Mesenchymal stem cell (in vitro differentiated cells and primary cell): Measurements from ENCODE around the gene NOTCH3.

Experiments used
- DNase-seq: peaks from one replicate; pipeline ENCODE4 v3.0.0-alpha.2; 2013
- H2AFZ ChIP-seq: one replicate; pipeline ENCODE4 v1.6.1; 2013; ENCODE audit warnings: low read depth, mild to moderate bottlenecking, control low read depth, inconsistent platforms, low read length, moderate library complexity
- H2AK5ac ChIP-seq: 2 replicates; pipeline ENCODE4 v1.6.1; 2013; ENCODE audit warnings: low read length, moderate library complexity, mild to moderate bottlenecking, inconsistent platforms; ENCODE audit not compliant: severe bottlenecking
- H2BK120ac ChIP-seq: one replicate; pipeline ENCODE4 v1.6.1; 2013; ENCODE audit warnings: low read depth, mild to moderate bottlenecking, inconsistent platforms, low read length, moderate library complexity
- H2BK12ac ChIP-seq, 2 experiments: one replicate each; pipeline ENCODE4 v1.6.1; 2013; ENCODE audit warnings: inconsistent platforms in 2 of 2, low read length in 2 of 2, mild to moderate bottlenecking in 2 of 2, moderate library complexity in 2 of 2, control low read depth in 1 of 2
- H2BK15ac ChIP-seq: one replicate; pipeline ENCODE4 v1.6.1; 2013; ENCODE audit warnings: mild to moderate bottlenecking, low read depth, inconsistent platforms; ENCODE audit not compliant: poor library complexity, severe bottlenecking
- H2BK5ac ChIP-seq: 2 replicates; pipeline ENCODE4 v1.6.1; 2013; ENCODE audit warnings: low read depth, mild to moderate bottlenecking, low read length, control low read depth, inconsistent platforms; ENCODE audit not compliant: poor library complexity, severe bottlenecking
- H3K14ac ChIP-seq, 2 experiments: one replicate each; pipeline ENCODE4 v1.6.1; 2013; ENCODE audit warnings: inconsistent platforms in 2 of 2, low read length in 2 of 2, control low read depth in 1 of 2, mild to moderate bottlenecking in 1 of 2, moderate library complexity in 1 of 2
- H3K18ac ChIP-seq, 2 experiments: one replicate each; pipeline ENCODE4 v1.6.1; 2013; ENCODE audit warnings: inconsistent platforms in 2 of 2, low read length in 2 of 2, control low read depth in 1 of 2, low read depth in 1 of 2, mild to moderate bottlenecking in 1 of 2
- H3K23ac ChIP-seq, 2 experiments: one replicate each; pipeline ENCODE4 v1.6.1; 2013; ENCODE audit warnings: inconsistent platforms in 2 of 2, low read length in 2 of 2, mild to moderate bottlenecking in 2 of 2, moderate library complexity in 2 of 2, control low read depth in 1 of 2
- H3K27ac ChIP-seq: 2 replicates; pipeline ENCODE4 v1.5.1; 2013; ENCODE audit warnings: mild to moderate bottlenecking, moderate library complexity, low read length, control low read depth, inconsistent platforms; ENCODE audit not compliant: poor library complexity, severe bottlenecking
- H3K27me3 ChIP-seq, 2 experiments: 2 replicates each; pipeline versions ENCODE4 v1.6.1 to v1.7.0; 2013; ENCODE audit warnings: low read length in 2 of 2, mild to moderate bottlenecking in 2 of 2, moderate library complexity in 2 of 2, control low read depth in 1 of 2, inconsistent platforms in 1 of 2; ENCODE audit not compliant: control insufficient read depth in 1 of 2, insufficient read depth in 1 of 2
- H3K36me3 ChIP-seq, 2 experiments: 2 replicates each; pipeline versions ENCODE4 v1.6.1 to v1.7.0; 2013; ENCODE audit warnings: low read length in 2 of 2, control low read depth in 1 of 2, inconsistent platforms in 1 of 2, low read depth in 1 of 2, mild to moderate bottlenecking in 1 of 2; ENCODE audit not compliant: insufficient read depth in 2 of 2, control insufficient read depth in 1 of 2
- H3K4ac ChIP-seq, 2 experiments: one replicate each; pipeline ENCODE4 v1.6.1; 2013; ENCODE audit warnings: inconsistent platforms in 2 of 2, low read length in 2 of 2, mild to moderate bottlenecking in 2 of 2, moderate library complexity in 2 of 2, control low read depth in 1 of 2, low read depth in 1 of 2
- H3K4me1 ChIP-seq: 2 replicates; pipeline ENCODE4 v1.6.1; 2013; ENCODE audit warnings: low read depth, low read length, control low read depth; ENCODE audit not compliant: control insufficient read depth, insufficient read depth
- H3K4me2 ChIP-seq: 2 replicates; pipeline ENCODE4 v1.6.1; 2013; ENCODE audit warnings: low read length, mild to moderate bottlenecking, inconsistent platforms; ENCODE audit not compliant: poor library complexity, severe bottlenecking
- H3K4me3 ChIP-seq, 2 experiments: 2 replicates each; pipeline versions ENCODE4 v1.5.1 to v1.7.0; 2013; ENCODE audit warnings: low read length in 2 of 2, mild to moderate bottlenecking in 2 of 2, control low read depth in 1 of 2, low read depth in 1 of 2; ENCODE audit not compliant: insufficient read depth in 1 of 2
- H3K79me1 ChIP-seq: replicated peaks from 2 replicates; pipeline ENCODE4 v1.6.1; 2013; ENCODE audit warnings: mild to moderate bottlenecking, control low read depth, low read length, inconsistent platforms; ENCODE audit not compliant: poor library complexity, severe bottlenecking
- H3K9ac ChIP-seq: 2 replicates; pipeline ENCODE4 v1.7.0; 2013; ENCODE audit warnings: mild to moderate bottlenecking, low read length, moderate library complexity
- H3K9me3 ChIP-seq: 2 replicates; pipeline ENCODE4 v1.7.0; 2013; ENCODE audit warnings: mild to moderate bottlenecking, low read length; ENCODE audit not compliant: control insufficient read depth
- H4K8ac ChIP-seq: one replicate; pipeline ENCODE4 v1.6.1; 2013; ENCODE audit warnings: inconsistent platforms, mild to moderate bottlenecking, low read length, moderate library complexity
- H4K91ac ChIP-seq: one replicate; pipeline ENCODE4 v1.6.1; 2013; ENCODE audit warnings: mild to moderate bottlenecking, low read length, inconsistent platforms
- WGBS: methylation state at CpG from one replicate; pipeline ENCODE4 v1.1.7; 2013; ENCODE audit warnings: mixed read lengths; 5-methylcytosine and 5-hydroxymethylcytosine counted together

Gene NOTCH3

DNA sequence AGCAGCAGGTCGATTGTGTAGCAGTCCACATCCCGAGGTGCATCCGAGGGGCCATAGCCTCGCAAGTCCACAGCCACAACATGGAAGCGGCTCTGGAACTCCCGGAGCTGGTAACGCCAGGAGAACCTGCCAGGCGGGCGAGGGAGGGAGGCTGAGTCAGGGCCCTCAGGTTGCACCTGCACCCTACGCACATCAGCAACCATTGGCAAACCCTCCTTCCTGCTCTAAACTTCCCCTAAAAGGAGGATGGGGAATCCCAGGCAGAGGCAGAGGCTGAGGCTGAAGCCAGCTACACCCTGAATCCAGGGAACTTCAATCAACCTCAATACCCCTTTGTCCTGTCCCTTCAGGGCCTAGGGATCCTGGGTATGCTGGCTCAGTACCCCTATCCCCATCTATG is 30.5 kb upstream of the NOTCH3 start:
- Histone ChIP-seq H3K27ac (no peak overlapping the region), H3K4me3 (no peak overlapping the region), H3K27me3 (peaks cover 17 to 21% of the 10 kb centered on the region in 2 experiments), H2BK5ac (no peak overlapping the region), H3K4me2 (no peak overlapping the region), H3K4ac (no peak overlapping the region), H2BK120ac (no peak overlapping the region), H4K91ac (peak overlapping the region; percentile 47), H3K36me3 (peaks cover 16 to 37% of the 10 kb centered on the region in 2 experiments), H3K9me3 (no peaks in the 10 kb centered on the region), H2BK15ac (no peak overlapping the region), H3K23ac (no peak overlapping the region), H3K4me1 (peaks cover 9% of the 10 kb centered on the region), H2AK5ac (no peak overlapping the region), H2AFZ (no peak overlapping the region), H3K14ac (no peak overlapping the region), H3K79me1 (peaks cover 7% of the 10 kb centered on the region), H4K8ac (no peak overlapping the region), H3K18ac (no peak overlapping the region), H3K9ac (no peak overlapping the region), H2BK12ac (no peak overlapping the region)
- no peak for DNase-seq
- 96% methylated on average over 10 of the region's 10 CpGs for WGBS

DNA sequence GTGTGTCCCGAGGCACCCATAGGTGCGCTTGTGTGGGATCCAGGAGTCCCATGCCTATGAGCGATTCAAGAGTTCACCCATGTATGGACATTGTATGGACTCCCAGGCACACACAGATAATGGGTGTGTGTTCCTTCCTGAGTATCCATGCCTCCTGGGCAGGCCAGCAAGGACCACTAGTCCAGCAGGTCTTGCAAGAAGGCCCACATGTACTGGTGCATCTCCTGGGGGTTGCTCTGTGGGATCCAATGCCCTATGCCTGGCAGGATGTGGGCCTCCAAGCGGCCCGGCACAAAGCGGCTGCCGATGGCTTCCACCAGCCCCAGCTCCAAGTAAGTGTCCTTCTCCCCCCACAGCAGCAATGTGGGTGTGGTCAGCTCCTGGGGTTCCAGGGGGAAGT is 26.5 kb upstream of the NOTCH3 start:
- H3K18ac ChIP-seq = no peak overlapping the region
- DNase-seq = no peak
- H4K91ac ChIP-seq = peak overlapping the region; percentile 21
- H4K8ac ChIP-seq = no peak overlapping the region
- H3K23ac ChIP-seq = no peak overlapping the region
- peaks cover 0 to 18% of the 10 kb centered on the region in 2 experiments for H3K36me3 ChIP-seq
- no peak overlapping the region for H2BK5ac ChIP-seq
- H2AK5ac ChIP-seq = no peak overlapping the region
- no peak overlapping the region for H3K4me3 ChIP-seq
- peaks cover 1% of the 10 kb centered on the region for H3K79me1 ChIP-seq
- 99% methylated on average over 7 of the region's 7 CpGs for WGBS
- H3K9me3 ChIP-seq = no peaks in the 10 kb centered on the region
- no peak overlapping the region for H3K14ac ChIP-seq
- no peak overlapping the region for H3K27ac ChIP-seq
- no peak overlapping the region for H2BK12ac ChIP-seq
- H3K4me2 ChIP-seq = no peak overlapping the region
- H3K27me3 ChIP-seq = peaks cover 15 to 16% of the 10 kb centered on the region in 2 experiments
- no peak overlapping the region for H2BK120ac ChIP-seq
- peaks cover 21% of the 10 kb centered on the region for H3K4me1 ChIP-seq
- H3K4ac ChIP-seq = no peak overlapping the region
- H3K9ac ChIP-seq = no peak overlapping the region
- H2AFZ ChIP-seq = no peak overlapping the region
- no peak overlapping the region for H2BK15ac ChIP-seq

DNA sequence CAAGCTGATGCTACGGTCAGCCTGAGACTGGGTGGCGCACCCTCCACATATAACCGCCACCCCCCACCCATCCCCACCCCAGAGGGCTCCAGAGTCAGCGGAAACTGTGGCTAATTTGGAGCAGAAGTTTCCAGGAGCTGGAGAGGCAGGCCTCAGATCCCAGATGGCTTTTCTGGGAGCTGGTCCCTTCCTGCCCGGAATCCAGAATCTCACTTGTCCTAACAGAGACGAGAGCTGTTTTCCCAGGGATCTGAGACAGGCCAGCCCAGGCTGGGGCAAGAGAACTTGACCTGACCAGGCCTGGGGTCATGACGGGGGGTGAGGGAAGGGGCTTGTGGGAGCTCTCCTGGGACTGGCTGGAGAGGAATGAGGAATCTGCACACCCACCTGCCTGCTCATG is 25.0 kb upstream of the NOTCH3 start:
- no peaks in the 10 kb centered on the region for H3K79me1 ChIP-seq
- no peak overlapping the region for H3K18ac ChIP-seq
- H3K27me3 ChIP-seq = peaks cover under 1 to 2% of the 10 kb centered on the region in 2 experiments
- H4K8ac ChIP-seq = no peak overlapping the region
- DNase-seq = no peak
- no peak overlapping the region for H3K27ac ChIP-seq
- no peak overlapping the region for H2BK15ac ChIP-seq
- no peak overlapping the region for H3K4me2 ChIP-seq
- peaks cover 0 to 13% of the 10 kb centered on the region in 2 experiments for H3K36me3 ChIP-seq
- no peak overlapping the region for H2BK5ac ChIP-seq
- H2AK5ac ChIP-seq = no peak overlapping the region
- no peak overlapping the region for H2BK120ac ChIP-seq
- peaks cover 16% of the 10 kb centered on the region for H3K4me1 ChIP-seq
- H3K4me3 ChIP-seq = no peak overlapping the region
- no peaks in the 10 kb centered on the region for H3K9me3 ChIP-seq
- H3K23ac ChIP-seq = no peak overlapping the region
- no peak overlapping the region for H2AFZ ChIP-seq
- no peak overlapping the region for H2BK12ac ChIP-seq
- no peak overlapping the region for H3K9ac ChIP-seq
- no peak overlapping the region for H4K91ac ChIP-seq
- H3K4ac ChIP-seq = no peak overlapping the region
- H3K14ac ChIP-seq = no peak overlapping the region
- 79% methylated on average over 7 of the region's 7 CpGs for WGBS

DNA sequence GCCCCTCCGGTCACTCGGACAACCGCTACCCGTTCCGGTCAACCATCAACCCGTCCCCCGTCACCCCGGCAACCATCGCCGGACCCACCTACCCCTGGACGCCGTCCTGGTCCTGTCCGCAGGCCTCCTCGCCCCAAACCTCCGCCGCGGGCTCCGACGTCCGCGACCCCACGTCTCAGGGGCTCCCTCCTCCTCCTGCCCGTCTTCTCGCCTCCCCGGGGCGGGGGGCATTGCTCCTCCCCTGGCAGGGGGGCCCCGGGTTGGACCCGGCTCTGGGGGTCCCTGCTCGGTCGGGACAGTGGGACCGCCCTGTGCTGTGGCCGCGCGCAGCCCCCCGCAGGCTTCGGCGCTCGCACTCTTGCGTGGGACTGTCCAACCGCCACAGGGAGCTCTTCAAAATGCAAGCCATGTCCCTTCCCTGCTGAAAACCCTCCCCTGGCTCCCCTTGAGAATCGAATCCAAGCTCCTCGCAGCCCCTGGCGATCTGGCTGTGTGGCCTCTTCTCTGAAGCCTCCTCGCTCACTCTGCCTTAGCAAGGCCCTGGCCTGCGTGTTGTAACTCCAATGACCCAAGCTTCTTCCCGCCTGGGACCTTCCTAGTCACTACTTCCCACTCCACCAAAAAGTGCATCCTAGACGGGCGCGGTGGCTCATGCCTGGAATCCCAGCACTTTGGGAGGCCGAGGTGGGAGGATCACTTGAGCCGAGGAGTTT is 23.0 kb upstream of the NOTCH3 start:
- Histone ChIP-seq H3K23ac (peak overlapping the region in 1 of 2 experiments; percentile 5), H2BK12ac (peak overlapping the region in 1 of 2 experiments; percentile 29), H3K18ac (peak overlapping the region; percentile 25 to 61), H2AK5ac (no peak overlapping the region), H2BK120ac (no peak overlapping the region), H2BK15ac (peak overlapping the region; percentile 70), H3K27ac (no peak overlapping the region), H3K9me3 (no peaks in the 10 kb centered on the region), H3K79me1 (no peaks in the 10 kb centered on the region), H2BK5ac (no peak overlapping the region), H3K36me3 (peaks cover 0 to 12% of the 10 kb centered on the region in 2 experiments), H3K4ac (peak overlapping the region; percentile 2 to 9), H3K4me3 (peak overlapping the region; percentile 77 to 85), H2AFZ (peak overlapping the region; percentile 93), H3K27me3 (no peaks in the 10 kb centered on the region), H3K14ac (peak overlapping the region in 1 of 2 experiments; percentile 97), H3K9ac (peak overlapping the region; percentile 92), H3K4me2 (peak overlapping the region; percentile 84), H3K4me1 (peaks cover 16% of the 10 kb centered on the region), H4K91ac (peak overlapping the region; percentile 69), H4K8ac (peak overlapping the region; percentile 87)
- DNase-seq = peak; percentile 36
- 19% methylated on average over 51 of the region's 51 CpGs for WGBS
